HG02885 (cell line): ENCODE results near the gene MYORG.
"Not testable (repeated sequence)": the region's sequence is repeated elsewhere in the genome, so short reads cannot be mapped to it uniquely, and the experiment has no call there.

Experiments
- ATAC-seq: cut with Tn5 transposase; IDR thresholded peaks from one replicate; pipeline ENCODE4 v1.9.1; 2021; ENCODE audit warnings: mild to moderate bottlenecking; ENCODE audit not compliant: unreplicated experiment, poor library complexity

Gene MYORG

DNA sequence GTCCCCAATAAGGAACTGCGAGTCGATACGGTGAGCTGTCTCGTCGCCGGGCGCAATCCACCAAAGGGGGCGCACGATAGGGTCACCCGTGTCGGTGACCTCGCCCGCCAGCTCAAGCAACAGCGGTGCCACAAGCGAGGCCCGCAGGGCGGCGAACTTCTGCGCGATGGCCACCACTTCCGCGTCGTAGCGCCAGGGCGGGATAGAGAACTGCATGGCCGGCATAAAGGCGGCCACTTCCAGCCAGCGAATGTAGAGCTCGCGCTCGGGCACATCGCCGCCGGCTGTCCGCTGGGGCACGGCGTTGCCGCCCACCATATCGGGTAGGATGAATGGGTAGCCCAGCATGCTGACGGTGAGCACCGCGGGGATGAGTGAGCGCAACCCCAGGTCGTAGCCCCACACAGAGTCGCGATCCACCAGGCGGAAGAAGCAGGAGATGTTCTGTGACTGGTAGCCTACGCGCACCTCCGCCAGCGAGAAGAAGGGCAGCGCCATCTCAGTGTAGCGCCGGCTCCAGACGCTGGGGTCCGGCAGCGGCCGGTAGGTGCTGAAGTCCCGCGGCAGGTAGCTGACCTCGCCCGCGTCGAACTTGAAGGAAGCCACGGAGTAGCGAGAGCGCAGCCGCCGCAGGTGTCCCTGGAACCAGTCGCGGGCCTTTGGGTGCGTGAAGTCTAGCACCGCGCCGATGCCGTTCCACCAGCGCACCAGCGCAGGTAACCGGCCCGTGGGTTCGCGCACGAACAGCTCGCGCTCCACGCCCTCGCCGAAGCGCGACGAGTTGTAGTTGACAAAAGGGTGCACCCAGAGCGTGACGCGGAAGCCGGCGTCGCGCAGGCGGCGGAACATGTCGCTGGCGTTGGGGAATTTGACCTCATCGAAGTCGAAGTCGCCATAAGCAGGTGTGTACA lies 5.5 kb downstream of the MYORG start:
- no peak for ATAC-seq

DNA sequence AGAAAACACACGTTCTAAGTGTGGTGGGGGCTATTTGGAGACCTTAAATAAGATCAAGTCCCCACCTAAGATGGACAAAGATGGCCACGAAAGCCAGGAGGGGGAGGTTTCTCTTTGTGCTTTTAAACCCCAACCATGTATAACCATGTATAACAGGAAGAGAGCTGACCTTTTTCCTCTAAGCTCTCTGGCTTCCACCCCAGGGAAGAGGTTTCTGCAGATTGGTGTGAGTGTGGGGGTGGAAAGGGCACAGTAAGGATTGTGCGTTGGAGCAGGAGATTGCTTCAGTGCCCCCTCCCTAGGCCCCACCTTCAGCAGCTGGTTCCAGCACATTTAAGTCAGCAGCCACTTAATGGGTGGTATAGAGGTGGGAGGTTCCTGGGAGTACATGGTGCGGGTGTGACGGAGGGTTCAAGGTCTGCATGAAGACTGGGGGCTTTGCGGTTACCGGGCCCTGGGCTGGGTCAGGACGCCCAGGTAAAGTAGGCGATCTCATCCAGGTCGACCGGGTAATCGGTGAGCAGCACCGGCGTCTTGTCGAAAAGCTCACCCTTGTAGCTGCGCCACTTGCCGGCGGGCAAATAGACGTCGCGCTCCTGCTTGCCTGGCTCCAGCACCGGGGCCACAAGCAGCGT lies 6.2 kb downstream of the MYORG start:
- ATAC-seq, result no peak

DNA sequence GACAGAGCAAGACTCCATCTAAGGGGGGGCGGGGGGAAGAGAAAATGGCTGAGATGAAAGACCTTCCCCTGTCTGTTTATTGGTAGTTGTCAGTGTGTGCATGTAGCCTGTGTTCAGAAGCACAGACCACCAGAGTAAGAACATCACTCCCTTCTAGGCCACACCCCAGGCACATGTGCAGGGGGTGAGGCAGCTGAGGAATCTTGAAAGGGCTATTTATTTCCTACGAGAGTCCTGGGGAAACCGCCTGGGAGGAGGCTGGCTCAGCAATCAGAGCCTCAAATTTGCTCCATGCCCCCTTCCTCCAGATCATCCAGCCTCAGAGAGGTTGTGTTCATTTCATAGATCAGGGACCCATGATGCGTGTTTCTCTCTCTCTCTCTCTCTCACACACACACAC lies 7.1 kb downstream of the MYORG start:
- no peak for ATAC-seq

DNA sequence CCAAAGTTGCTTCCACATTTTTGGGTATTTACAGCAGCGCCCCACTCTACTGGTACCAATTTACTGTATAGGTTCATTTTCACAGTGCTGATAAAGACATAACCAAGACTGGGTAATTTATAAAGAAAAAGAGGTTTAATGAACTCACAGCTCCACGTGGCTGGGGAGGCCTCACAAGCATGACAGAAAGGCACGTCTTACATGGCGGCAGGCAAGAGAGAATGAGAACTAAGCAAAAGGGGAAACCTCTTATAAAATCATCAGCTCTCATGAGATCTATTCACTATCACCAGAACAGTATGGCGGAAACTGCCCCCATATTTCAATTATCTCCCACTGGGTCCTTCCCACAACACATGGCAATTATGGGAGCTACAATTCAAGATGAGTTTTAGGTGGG lies 7.9 kb downstream of the MYORG start:
- not testable (repeated sequence) for ATAC-seq

DNA sequence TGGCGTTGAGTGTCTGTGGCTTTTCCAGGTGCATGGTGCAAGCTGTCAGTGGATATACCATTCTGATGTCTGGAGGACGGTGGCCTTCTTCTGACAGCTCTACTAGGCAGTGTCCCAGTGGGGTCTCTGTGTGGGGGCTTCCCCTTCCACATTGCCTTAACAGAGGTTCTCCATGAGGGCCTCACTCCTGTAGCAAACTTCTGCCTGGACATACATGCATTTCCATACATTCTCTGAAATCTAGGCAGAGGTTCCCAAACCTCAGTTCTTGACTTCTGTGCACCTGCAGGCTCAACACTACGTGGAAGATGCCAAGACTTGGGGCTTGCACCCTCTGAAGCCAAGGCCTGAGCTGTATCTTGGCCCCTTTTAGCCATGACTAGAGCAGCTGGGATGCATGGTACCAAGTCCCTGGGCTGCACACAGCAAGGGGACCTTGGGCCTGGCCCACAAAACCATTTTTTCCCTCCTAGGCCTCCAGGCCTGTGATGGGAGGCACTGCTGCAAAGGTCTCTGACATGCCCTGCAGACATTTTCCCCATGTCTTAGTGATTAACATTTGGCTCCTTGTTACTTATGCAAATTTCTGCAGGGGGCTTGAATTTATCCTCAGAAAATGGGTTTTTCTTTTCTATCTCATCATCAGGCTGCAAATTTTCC lies 8.8 kb downstream of the MYORG start:
- not testable (repeated sequence) for ATAC-seq

DNA sequence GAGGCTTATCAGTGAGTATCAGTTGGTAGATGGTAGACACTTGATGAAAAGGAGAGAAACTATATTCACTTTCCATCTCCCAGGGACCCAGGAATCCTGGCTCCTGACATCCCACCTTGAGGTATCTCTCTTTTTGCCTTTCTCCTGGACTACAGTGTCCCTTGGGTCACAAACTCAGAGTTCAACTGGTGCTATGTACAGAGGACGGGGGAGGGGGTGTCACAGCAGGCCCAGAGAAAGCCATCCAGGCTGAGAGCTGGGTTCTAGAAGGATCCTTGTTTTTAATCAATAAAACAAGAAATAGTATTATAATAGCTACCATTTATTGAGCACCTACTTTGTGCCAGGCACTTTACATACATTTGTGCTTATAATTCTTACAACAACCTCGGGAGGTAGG lies 10.3 kb downstream of the MYORG start:
- no peak for ATAC-seq

DNA sequence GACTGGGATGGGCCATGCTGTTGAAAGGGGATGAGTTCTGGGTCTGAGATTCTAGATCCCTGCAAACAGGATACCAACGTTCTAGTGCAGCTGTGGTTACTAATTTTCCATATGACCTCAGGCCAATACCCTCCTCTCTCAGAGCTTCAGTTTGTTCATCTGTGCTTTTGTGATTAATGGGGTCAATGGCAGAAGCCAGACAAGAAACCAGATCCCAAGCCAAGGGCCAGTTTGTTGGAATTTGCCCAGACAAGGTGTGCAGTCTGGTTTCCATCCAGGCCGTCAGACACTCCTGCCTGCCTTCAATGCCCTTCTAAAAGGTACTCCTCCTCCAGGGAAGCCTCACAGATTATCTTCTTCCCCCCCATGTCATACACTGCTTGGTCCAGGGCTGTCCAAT lies 11.4 kb downstream of the MYORG start:
- ATAC-seq, result no peak

DNA sequence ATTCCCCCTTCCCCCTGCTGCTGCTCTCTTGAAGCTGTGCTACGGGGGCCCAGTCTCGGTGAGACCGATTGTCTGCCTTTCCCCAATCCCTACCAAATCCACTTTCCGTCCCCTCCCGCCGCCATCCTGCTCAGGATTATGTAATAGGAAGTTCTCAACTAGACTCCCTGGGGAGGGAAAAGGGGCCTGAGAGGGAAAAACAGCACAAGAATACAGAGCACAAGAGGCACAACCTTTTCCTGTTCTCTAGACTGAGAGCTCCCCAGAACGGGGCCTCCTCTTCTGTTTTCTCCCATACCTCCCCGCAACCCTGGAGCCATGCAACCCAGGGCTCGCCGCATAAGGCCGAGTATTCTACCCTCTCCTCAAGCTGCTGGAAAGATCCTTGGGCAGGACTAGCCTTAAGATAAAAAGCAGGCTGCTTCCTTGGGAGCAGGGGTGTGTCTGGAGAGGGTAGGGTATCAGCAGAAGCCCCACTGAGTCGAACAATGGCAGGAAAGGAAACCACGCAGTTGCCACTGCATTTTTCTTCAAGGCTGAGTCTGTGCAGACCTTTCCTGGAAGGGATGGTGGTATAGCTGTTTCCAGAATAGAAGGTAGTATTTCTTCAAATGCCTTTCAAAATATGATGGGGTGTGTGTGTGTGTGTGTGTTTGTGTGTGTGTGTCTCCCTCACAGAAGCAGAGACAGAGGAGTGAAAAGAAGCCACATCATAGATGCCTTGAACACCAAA lies 12.9 kb downstream of the MYORG start:
- ATAC-seq, result no peak

DNA sequence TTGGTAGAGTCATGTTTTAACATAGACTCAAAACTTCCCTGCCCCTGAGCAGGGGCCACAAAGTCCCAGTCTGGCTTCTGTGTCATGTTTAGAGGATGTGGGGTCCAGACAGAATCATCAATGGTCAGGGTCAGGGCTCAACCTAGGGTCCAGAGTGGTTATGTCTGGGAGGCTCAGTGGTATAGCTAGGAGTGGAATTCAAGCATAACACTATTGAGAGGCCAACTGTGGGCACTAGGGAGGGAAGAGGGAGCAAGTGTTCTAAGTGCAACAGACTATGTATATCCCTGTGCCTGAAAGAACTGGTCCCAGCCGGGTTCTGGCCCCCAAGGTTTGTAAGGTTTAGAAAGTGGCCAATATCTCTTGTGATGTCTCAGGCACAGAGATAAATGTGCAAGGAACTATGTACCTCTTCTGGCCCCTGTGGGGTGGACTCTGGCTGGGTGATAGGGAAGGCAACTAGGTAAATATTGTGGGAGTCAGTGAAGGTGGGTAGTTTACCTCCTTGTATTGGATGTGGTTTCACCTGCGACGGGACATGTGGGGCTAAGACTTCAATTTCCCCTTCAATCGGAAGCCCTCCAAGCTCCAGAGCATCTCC lies 14.0 kb downstream of the MYORG start:
- no peak for ATAC-seq

DNA sequence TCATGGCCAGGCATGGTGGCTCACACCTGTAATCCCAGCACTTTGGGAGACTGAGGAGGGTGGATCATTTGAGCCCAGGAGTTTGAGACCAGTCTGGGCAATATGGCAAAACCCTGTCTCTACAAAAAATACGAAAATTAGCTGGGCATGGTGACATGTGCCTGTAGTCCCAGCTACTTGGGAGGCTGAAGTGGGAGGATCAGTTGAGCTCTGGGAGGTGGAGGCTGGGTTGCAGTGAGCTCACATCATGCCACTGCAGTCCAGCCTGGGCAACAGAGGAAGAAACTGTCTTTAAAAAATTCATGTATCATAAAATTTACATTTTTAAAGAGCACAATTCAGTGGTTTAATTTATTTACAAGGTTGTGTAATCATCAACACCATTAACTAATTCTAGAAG lies 23.7 kb downstream of the MYORG start:
- ATAC-seq, result not testable (repeated sequence)

DNA sequence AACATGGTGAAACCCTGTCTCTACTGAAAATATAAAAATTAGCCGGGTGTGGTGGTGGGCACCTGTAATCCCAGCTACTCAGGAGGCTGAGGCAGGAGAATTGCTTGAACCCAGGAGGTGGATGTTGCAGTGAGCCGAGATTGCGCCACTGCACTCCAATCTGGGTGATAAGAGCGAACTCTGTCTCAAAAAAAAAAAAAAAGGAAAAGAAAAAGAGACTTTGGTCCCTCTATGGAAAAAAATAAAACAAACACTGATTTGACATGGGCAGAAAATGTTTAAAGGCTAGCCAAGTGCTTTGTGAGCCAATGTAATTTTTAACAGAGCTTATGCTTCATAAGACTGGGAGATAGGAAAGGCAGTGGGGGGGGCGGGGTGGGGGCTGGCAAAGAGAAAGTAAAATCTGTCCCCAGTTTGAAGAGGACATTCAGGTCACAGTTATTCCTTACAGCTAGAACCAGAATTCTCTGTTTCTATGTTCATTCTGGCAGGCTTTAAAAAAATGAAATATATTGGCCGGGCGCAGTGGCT lies 24.5 kb downstream of the MYORG start:
- ATAC-seq, result not testable (repeated sequence)

DNA sequence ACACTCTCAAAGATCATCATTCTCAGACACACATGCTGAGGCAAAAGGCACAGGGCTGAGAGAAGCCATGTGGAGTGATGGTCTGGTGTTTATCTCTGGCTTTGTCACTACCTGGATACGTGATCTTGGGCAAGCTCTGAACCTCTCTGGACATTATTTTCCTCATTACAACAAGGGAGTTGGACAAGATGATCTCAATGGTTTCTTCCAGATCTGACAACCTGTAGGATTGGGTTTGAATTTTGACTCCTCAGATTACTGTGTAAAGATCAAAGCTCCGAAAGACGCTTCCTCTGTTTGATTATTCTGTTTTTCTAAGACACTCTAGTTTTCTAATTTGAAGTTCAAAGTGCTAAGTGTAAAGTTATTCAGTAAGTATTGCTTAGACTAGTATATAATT lies 27.4 kb downstream of the MYORG start:
- ATAC-seq, result no peak

DNA sequence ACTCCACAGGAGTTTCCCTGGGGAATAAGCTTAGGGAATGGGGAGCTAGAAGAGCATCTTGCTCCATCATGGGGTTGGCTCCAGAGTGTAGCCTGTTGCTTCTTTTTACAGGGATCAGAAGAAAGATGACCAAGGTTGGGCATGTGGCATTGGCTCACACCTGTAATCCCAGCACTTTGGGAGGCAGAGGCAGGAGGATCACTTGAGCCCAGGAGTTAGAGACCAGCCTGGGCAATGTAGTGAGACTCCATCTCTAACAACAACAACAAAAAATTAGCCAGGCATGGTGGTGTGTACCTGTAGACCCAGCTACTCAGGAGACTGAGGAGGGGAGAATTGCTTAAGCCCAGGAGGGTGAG lies 28.9 kb downstream of the MYORG start:
- no peak for ATAC-seq

DNA sequence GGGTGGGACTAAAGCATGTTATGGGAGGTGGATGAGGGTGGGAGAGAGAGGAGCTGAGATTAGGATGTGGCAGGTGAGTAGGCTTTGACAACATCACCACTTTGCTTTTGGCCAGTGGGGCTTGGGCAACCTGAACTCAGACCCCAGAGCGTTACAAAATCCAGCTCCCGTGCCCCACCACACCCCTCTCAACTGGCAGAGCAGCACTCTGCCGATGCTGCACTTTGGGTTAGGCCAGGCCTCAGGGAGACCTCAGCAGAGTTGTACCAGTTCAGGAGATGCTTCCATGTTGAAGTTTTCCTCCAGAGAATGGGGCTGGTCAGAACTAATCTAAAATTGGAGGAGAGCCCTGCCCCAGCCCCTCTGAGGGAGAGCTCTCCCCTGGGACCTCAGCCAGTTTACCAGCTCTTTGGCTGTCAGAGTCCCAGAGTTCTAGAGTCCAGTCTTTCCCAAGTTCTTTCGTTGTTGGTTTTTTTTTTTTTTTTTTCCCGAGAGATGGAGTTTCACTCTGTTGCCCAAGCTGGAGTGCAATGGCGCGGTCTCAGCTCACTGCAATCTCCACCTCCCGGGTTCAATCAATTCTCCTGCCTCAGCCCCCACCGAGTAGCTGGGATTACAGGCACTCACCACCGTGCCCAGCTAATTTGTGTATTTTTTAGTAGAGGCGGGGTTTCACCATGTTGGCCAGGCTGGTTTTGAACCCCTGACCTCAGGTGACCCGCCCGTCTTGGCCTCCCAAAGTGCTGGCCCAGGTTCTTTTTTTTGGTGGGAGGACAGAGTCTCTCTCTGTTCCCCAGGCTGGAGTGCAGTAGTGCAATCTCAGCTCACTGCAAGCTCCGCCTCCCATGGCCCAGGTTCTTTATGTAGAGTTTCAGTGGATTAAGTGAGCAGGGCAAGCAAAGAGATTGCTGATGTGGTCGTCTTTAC lies 29.6 kb downstream of the MYORG start:
- ATAC-seq, result no peak

DNA sequence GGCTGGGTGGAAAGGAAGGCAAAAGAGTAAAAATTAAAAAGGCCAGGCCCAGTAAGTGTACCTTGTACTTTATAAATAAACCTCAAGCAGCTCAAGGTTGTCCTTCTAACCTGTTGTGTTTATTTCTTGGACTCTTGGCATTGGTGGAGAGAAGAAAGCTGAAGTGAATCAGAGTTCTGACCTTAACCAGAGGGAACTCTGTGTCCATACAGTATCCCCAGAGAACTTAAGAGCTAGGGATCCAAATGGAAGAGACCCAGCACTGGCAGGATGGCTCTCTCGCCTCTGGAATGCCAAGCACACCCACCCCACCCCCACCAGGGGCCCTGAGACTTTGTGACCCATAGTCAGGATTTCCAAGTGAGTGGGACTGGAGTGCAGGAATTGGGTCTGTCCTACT lies 33.1 kb downstream of the MYORG start:
- ATAC-seq, result no peak

DNA sequence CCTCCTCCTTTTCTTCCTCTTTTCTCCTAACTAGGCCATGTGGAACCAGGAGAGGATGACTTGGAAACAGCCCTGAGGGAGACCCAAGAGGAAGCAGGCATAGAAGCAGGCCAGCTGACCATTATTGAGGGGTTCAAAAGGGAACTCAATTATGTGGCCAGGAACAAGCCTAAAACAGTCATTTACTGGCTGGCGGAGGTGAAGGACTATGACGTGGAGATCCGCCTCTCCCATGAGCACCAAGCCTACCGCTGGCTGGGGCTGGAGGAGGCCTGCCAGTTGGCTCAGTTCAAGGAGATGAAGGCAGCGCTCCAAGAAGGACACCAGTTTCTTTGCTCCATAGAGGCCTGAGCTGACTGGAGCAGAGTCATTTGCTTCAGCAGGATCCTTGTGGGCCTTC lies 33.6 kb downstream of the MYORG start:
- ATAC-seq, result no peak

DNA sequence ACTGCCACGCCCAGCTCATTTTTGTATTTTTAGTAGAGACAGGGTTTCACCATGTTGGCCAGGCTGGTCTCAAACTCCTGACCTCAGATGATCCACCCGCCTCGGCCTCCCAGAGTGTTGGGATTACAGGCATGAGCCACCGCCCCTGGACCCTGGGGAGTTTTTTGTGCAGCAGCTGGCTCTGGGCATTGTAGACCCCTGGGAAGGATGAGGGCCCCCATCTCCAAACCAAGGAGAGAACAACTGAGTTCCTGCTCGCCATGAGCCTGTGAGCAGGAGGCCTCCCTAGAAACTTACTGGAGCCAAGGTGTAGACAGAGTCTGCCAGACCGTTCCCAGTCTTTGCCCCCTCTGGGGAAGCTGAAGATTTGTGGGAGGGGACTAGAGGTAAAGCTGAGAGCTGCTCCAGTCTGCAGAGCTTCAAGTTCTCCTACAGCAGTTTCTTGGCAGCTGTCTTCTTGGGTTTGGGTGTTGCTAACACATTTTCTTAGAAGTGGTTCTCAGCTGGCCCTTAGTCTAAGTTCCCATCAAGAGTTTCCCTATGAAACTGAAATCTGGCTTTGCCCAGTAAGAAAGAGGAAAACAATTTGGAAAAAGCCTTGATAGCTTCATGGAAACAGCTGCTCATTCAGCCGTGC lies 34.9 kb downstream of the MYORG start:
- no peak for ATAC-seq

DNA sequence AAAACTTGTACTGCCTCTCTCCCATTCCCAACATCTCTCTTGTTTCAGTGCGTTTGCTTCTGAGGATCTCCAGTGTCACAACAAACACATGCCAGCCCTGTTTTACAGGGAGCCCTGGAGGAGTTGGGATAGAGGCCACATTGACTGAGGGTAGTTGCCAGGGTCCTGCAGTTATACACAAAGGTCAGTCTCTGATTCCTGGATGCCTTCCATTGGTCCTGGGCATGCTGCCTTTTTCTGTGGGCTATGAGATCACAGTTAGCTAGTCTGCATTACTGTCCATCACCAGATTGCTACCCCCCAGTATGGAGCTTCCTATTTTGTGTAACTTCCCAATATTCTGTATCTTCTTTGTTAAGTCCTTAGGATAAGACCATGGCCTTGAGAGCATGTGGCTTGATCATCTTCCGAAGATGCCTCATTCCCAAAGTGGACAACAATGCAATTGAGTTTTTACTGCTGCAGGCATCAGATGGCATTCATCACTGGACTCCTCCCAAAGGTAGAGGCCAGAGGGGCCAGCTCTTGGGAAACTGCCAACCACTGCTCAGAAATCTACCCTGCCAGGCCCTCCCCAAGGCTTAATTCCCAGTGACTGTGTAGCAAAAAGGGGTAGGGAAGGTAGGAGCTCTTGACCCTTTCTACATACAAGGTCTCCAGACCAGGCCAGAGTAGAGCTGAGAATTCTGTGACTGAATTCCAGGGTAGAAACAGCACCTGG lies 37.9 kb downstream of the MYORG start:
- no peak for ATAC-seq
